ENCODE data around the gene PLA2G7. TPM values are rescaled to one million over a fixed set of nuclear protein-coding genes. Genes with fewer than 3 reads are reported as not detected.

The PLA2G7 gene
- total RNA-seq, 1 experiment from 2014 or later: not detected

DNA sequence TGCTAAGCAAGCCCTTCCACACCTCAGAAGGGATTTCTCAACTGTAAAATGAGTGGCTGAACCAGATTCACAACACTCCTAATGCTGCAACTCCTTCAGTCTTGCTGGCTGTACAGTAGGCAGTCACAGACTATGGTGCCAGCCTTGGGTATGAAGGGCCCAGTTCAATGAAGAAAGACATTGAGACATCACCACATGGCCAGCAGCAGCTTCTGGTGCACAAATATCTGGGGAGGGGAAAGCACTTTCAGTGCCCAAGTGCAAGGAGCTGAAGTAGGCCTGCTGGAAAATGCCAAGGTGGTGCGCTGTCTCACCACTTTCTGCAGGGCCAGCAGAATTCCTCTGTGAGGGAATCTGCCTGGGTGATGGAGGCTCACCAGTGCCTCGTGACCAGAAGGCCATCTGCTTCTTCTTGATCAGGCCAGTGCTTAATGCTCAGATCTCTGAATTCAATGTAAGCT is 1.8 kb downstream of the PLA2G7 start:
- peaks cover 12% of the 10 kb centered on the region for H3K27me3 Mint-ChIP-seq (ENCODE audit: insufficient read depth, unreplicated experiment)
- H3K4me3 Mint-ChIP-seq (ENCODE audit: unreplicated experiment): no peak overlapping the region
- TF ChIP-seq, protein P1, sequence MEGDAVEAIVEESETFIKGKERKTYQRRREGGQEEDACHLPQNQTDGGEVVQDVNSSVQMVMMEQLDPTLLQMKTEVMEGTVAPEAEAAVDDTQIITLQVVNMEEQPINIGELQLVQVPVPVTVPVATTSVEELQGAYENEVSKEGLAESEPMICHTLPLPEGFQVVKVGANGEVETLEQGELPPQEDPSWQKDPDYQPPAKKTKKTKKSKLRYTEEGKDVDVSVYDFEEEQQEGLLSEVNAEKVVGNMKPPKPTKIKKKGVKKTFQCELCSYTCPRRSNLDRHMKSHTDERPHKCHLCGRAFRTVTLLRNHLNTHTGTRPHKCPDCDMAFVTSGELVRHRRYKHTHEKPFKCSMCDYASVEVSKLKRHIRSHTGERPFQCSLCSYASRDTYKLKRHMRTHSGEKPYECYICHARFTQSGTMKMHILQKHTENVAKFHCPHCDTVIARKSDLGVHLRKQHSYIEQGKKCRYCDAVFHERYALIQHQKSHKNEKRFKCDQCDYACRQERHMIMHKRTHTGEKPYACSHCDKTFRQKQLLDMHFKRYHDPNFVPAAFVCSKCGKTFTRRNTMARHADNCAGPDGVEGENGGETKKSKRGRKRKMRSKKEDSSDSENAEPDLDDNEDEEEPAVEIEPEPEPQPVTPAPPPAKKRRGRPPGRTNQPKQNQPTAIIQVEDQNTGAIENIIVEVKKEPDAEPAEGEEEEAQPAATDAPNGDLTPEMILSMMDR (IDR thresholded peaks at IDR 0.05; ENCODE audit: unreplicated experiment): no peak

GRCh38 chr6:46730921-46731461 is 4.2 kb downstream of the PLA2G7 start:
- H3K27me3 Mint-ChIP-seq (ENCODE audit: insufficient read depth, unreplicated experiment): peaks cover 12% of the 10 kb centered on the region

More for the DNA sequence above, 1.8 kb downstream of the PLA2G7 start:
- BruUV-seq (replicated peaks): no TSS peak
- CTCF ChIA-PET: interaction anchor here (0.7 to 1.1 kb wide), 5 partner anchors 13 to 360 kb away, joined by 3 to 4 read pairs (median 4); no protein-coding TSS in a partner anchor
- DNase-seq (ENCODE audit: unreplicated experiment): no peak
- POLR2A ChIA-PET: interaction anchor here (0.7 kb wide), 1 partner anchor 134 kb away, joined by 3 read pairs; no protein-coding TSS in a partner anchor
- intact Hi-C loops (cut with micrococcal nuclease): no loop called here
- H3K36me3 Mint-ChIP-seq (ENCODE audit: insufficient read depth, unreplicated experiment): no peaks in the 10 kb centered on the region
- H3K9me3 Mint-ChIP-seq (ENCODE audit: unreplicated experiment): no peaks in the 10 kb centered on the region
- no peak overlapping the region for H3K27ac Mint-ChIP-seq (ENCODE audit: low read depth, unreplicated experiment)
- no peaks in the 10 kb centered on the region for H3K4me1 Mint-ChIP-seq (ENCODE audit: insufficient read depth, unreplicated experiment)

DNA sequence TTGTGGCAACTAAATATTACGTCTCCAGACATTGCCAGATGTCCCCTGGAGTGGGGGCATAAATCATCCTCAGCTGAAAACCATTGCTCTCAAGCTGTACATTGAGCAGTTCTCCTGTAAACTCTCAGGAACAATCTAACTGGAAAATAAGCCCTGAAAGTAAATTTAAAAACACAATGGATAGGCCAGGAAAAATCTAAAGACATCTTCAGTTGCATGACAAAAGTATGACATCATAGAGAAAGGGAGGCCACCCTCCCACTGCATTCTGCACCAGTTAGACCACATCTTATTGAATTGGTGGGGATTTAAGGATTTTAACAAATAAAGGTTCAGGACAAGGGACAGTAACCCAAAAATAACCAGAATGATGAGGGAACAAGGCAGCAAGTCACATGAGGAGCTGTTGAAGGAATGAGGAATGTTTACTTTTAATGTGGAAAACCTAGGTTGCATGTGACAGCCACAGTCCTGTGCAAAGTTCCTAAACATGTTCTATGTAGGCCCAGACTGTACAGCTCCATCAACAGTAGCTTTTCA is 5.3 kb downstream of the PLA2G7 start:
- TF ChIP-seq, protein P1 (IDR thresholded peaks at IDR 0.05; ENCODE audit: unreplicated experiment): no peak
- Mint-ChIP-seq H3K9me3 (ENCODE audit: unreplicated experiment) (no peaks in the 10 kb centered on the region), H3K36me3 (ENCODE audit: insufficient read depth, unreplicated experiment) (no peaks in the 10 kb centered on the region), H3K27me3 (ENCODE audit: insufficient read depth, unreplicated experiment) (peaks cover 12% of the 10 kb centered on the region), H3K27ac (ENCODE audit: low read depth, unreplicated experiment) (no peak overlapping the region), H3K4me1 (ENCODE audit: insufficient read depth, unreplicated experiment) (no peaks in the 10 kb centered on the region), H3K4me3 (ENCODE audit: unreplicated experiment) (no peak overlapping the region)
- BruUV-seq (replicated peaks): no TSS peak
- CTCF ChIA-PET: interaction anchor here (0.6 to 0.9 kb wide), 3 partner anchors 11 to 181 kb away, joined by 3 to 7 read pairs (median 3); no protein-coding TSS in a partner anchor
- intact Hi-C loops (cut with micrococcal nuclease): no loop called here
- POLR2A ChIA-PET: interaction anchor here (0.5 kb wide), 1 partner anchor 22 kb away, joined by 3 read pairs; no protein-coding TSS in a partner anchor
- no peak for DNase-seq (ENCODE audit: unreplicated experiment)

More at GRCh38 chr6:46730921-46731461, 4.2 kb downstream of the PLA2G7 start:
- POLR2A ChIA-PET: no interaction called here
- Mint-ChIP-seq H3K27ac (ENCODE audit: low read depth, unreplicated experiment) (no peak overlapping the region), H3K9me3 (ENCODE audit: unreplicated experiment) (no peaks in the 10 kb centered on the region), H3K36me3 (ENCODE audit: insufficient read depth, unreplicated experiment) (no peaks in the 10 kb centered on the region), H3K4me1 (ENCODE audit: insufficient read depth, unreplicated experiment) (no peaks in the 10 kb centered on the region), H3K4me3 (ENCODE audit: unreplicated experiment) (no peak overlapping the region)
- intact Hi-C loops (cut with micrococcal nuclease): no loop called here
- TF ChIP-seq, protein P1 (IDR thresholded peaks at IDR 0.05; ENCODE audit: unreplicated experiment): no peak
- CTCF ChIA-PET: interaction anchor here (0.8 kb wide), 1 partner anchor 52 kb away, joined by 5 read pairs; no protein-coding TSS in a partner anchor
- no TSS peak for BruUV-seq (replicated peaks)
- no peak for DNase-seq (ENCODE audit: unreplicated experiment)

DNA sequence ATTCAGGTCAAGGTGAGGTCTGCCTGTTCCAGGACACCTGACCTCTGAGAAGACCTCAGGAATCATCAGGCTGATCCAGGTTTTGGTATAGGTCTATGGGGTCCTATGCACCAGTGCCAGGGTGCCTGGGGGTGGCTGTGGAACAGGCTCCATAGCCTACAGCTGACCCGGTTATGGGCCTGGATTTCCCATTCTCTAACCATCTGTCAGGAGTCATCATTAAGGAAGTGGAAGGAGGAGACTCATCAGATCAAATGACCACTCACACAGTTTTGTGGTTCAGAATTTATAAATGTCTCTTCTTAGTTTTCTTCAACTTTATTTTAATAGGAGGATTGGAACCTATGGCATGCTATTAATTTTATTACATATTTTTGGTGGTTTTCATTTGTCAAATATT is 14.8 kb downstream of the PLA2G7 start:
- no peaks in the 10 kb centered on the region for H3K36me3 Mint-ChIP-seq (ENCODE audit: insufficient read depth, unreplicated experiment)
- POLR2A ChIA-PET: interaction anchor here (0.7 kb wide), 1 partner anchor 345 kb away, joined by 3 read pairs; no protein-coding TSS in a partner anchor

More for the DNA sequence above, 14.8 kb downstream of the PLA2G7 start:
- H3K9me3 Mint-ChIP-seq (ENCODE audit: unreplicated experiment): no peaks in the 10 kb centered on the region
- CTCF ChIA-PET: interaction anchor here (0.7 kb wide), 1 partner anchor 128 kb away, joined by 3 read pairs; no protein-coding TSS in a partner anchor
- BruUV-seq (replicated peaks): no TSS peak
- no peak overlapping the region for H3K27ac Mint-ChIP-seq (ENCODE audit: low read depth, unreplicated experiment)
- intact Hi-C loops (cut with micrococcal nuclease): no loop called here
- no peak overlapping the region for H3K4me3 Mint-ChIP-seq (ENCODE audit: unreplicated experiment)
- DNase-seq (ENCODE audit: unreplicated experiment): no peak
- H3K4me1 Mint-ChIP-seq (ENCODE audit: insufficient read depth, unreplicated experiment): peaks cover 14% of the 10 kb centered on the region
- TF ChIP-seq, protein P1 (IDR thresholded peaks at IDR 0.05; ENCODE audit: unreplicated experiment): no peak
- peaks cover 14% of the 10 kb centered on the region for H3K27me3 Mint-ChIP-seq (ENCODE audit: insufficient read depth, unreplicated experiment)
